Uterus (tissue), 4 donors: ENCODE measurements around the gene PTPRN2. TPM values are rescaled to one million over a fixed set of nuclear protein-coding genes. Genes with fewer than 3 reads are reported as not detected.

Experiments
- DNase-seq, 2 donors: peaks; one replicate each; pipeline ENCODE4 v3.0.0-alpha.2; 2019 to 2020
- H3K27ac ChIP-seq, 2 donors: fragments of 200-600 bp; sonication (generic); 1 replicate in 1 of 2; 2 replicates in 1 of 2; pipeline ENCODE4 v1.5.1; 2016 to 2018
- H3K27me3 ChIP-seq, 2 donors: fragments of 200-600 bp; sonication (generic); one replicate each; pipeline ENCODE4 v1.5.1; 2018 to 2019; ENCODE audit warnings: control low read depth in 1 of 2
- H3K36me3 ChIP-seq, 2 donors: fragments of 200-600 bp; sonication (generic); one replicate each; pipeline ENCODE4 v1.5.1; 2019; ENCODE audit warnings: control low read depth in 1 of 2
- H3K4me1 ChIP-seq, 2 donors: fragments of 200-600 bp; sonication (generic); one replicate each; pipeline ENCODE4 v1.5.1; 2018 to 2019; ENCODE audit warnings: control low read depth in 1 of 2
- H3K4me3 ChIP-seq, 2 donors: fragments of 200-600 bp; sonication (generic); 1 replicate in 1 of 2; 2 replicates in 1 of 2; pipeline ENCODE4 v1.5.1; 2018 to 2019; ENCODE audit warnings: mild to moderate bottlenecking in 1 of 2
- H3K9me3 ChIP-seq, 2 donors: fragments of 200-600 bp; sonication (generic); one replicate each; pipeline ENCODE4 v1.5.1; 2019; ENCODE audit warnings: control low read depth in 1 of 2
- CTCF ChIP-seq, 4 experiments: fragments of 200-600 bp in 2 of 4; fragments of 450-650 bp in 2 of 4; sonication (generic) in 2 of 4; IDR thresholded peaks; one replicate each; pipeline ENCODE4 v1.5.1; 2016 to 2019; ENCODE audit warnings: antibody characterized with exemption in 4 of 4, mild to moderate bottlenecking in 2 of 4, moderate library complexity in 1 of 4
- POLR2A ChIP-seq, 2 donors: fragments of 450-650 bp; IDR thresholded peaks; one replicate each; pipeline ENCODE4 v1.6.1; 2016; ENCODE audit warnings: antibody characterized with exemption in 2 of 2, mild to moderate bottlenecking in 1 of 2, moderate library complexity in 1 of 2
- intact Hi-C: fragments of 100-400 bp; cut with DNase I; formaldehyde crosslinking; loops from one replicate; pipeline ENCODE4 v1.15.1; 2023; ENCODE audit warnings: low total_unique reads
- total RNA-seq, 4 donors: library from RNA; depleted of rRNA in 3 of 4; stranded (reverse); fragments of >200 nt in 3 of 4; gene quantifications; one replicate each; pipeline versions ENCODE4 v1.1.0 to v1.2.4, GENCODE V29; 2014 to 2023
- donor health status: DM: yes; HTN: yes; CAD: no.

Gene PTPRN2
- total RNA-seq, 4 donors from 2014 or later = 1.2 to 5.2 (median 2.3) TPM

GRCh38 chr7:157840174-157840913, 747.3 kb downstream of the PTPRN2 start:
- H3K27me3 ChIP-seq = no peaks in the 10 kb centered on the region
- no peaks in the 10 kb centered on the region for H3K36me3 ChIP-seq
- TF ChIP-seq CTCF (IDR thresholded peaks at IDR 0.05) (no peak), POLR2A (IDR thresholded peaks at IDR 0.05) (no peak)
- no peaks in the 10 kb centered on the region for H3K9me3 ChIP-seq
- H3K4me1 ChIP-seq = no peaks in the 10 kb centered on the region
- no peak for DNase-seq
- no peak overlapping the region for H3K27ac ChIP-seq
- intact Hi-C loops = no loop called here
- no peak overlapping the region for H3K4me3 ChIP-seq

DNA sequence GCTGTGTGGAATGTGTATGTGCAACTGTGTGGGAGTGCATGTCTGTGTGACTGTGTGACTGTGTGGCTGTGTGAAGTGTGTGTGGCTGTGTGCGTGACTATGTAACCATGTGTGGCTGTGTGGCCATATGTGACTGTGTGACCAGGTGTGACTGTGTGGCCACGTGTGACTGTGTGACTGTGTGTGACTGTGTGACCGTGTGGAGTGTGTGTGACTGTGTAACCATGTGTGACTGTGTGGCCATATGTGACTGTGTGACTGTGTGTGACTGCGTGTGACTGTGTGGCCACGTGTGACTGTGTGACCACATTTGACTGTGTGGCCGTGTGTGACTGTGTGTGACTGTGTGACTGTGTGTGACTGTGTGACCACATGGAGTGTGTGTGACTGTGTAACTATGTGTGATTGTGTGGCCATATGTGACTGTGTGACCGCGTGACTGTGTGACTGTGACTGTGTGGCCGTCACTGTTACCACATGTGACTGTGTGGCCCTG, 747.9 kb downstream of the PTPRN2 start:
- TF ChIP-seq CTCF (IDR thresholded peaks at IDR 0.05) (no peak), POLR2A (IDR thresholded peaks at IDR 0.05) (no peak)
- H3K36me3 ChIP-seq = no peaks in the 10 kb centered on the region
- intact Hi-C loops = no loop called here
- H3K4me3 ChIP-seq = no peak overlapping the region
- H3K27me3 ChIP-seq = no peaks in the 10 kb centered on the region
- no peaks in the 10 kb centered on the region for H3K4me1 ChIP-seq
- DNase-seq = no peak
- no peaks in the 10 kb centered on the region for H3K9me3 ChIP-seq
- no peak overlapping the region for H3K27ac ChIP-seq

DNA sequence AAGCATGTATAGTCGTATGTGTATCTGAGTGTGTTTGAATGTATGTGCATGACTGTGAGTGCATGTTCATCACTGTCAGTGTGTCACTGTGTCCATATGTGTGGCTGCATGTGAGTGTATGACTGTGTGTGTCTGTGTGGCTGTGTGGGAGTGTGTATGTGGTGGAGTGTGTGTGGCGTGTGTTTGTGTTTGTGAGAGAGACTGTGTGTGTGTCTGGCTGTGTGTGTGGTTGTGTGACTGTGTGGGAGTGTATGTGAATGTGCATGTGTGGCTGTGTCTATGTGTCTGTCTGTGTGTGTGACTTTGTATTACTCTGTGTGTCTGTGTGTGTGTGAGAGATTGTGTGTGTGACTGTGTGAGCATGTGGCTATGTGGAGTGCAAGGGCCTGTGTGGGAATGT, 748.4 kb downstream of the PTPRN2 start:
- Histone ChIP-seq H3K27ac (no peak overlapping the region), H3K4me1 (no peaks in the 10 kb centered on the region), H3K27me3 (no peaks in the 10 kb centered on the region), H3K9me3 (no peaks in the 10 kb centered on the region), H3K4me3 (no peak overlapping the region), H3K36me3 (no peaks in the 10 kb centered on the region)
- intact Hi-C loops = no loop called here
- TF ChIP-seq POLR2A (IDR thresholded peaks at IDR 0.05) (no peak), CTCF (IDR thresholded peaks at IDR 0.05) (no peak)
- DNase-seq = no peak

DNA sequence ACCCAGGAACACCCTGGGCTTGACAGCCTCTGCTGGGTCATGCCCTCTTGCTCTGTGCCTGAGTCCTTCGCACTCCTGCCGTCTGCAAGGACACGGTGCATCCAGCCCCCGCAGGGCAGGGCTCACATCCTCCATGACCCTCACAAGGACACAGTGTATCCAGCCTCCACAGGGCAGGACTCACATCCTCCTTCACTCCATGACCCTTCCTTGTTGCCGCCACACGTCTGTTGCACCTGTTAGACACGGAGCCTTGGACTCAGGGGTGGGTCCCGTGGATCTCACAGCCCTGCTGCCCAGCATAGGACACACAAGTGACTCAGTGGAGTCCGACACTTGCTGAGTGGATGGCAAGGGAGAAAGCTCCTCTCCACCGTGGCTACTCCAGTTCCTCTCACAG, 750.1 kb downstream of the PTPRN2 start:
- TF ChIP-seq CTCF (IDR thresholded peaks at IDR 0.05) (no peak), POLR2A (IDR thresholded peaks at IDR 0.05) (no peak)
- Histone ChIP-seq H3K9me3 (no peaks in the 10 kb centered on the region), H3K4me1 (no peaks in the 10 kb centered on the region), H3K27me3 (no peaks in the 10 kb centered on the region), H3K4me3 (no peak overlapping the region), H3K27ac (no peak overlapping the region), H3K36me3 (no peaks in the 10 kb centered on the region)
- intact Hi-C loops = no loop called here
- no peak for DNase-seq

- no peaks in the 10 kb centered on the region for H3K9me3 ChIP-seq
- no peak overlapping the region for H3K27ac ChIP-seq
- no peak for DNase-seq
- H3K4me1 ChIP-seq = no peaks in the 10 kb centered on the region
- intact Hi-C loops = no loop called here
- H3K36me3 ChIP-seq = no peaks in the 10 kb centered on the region
- no peak overlapping the region for H3K4me3 ChIP-seq
- H3K27me3 ChIP-seq = no peaks in the 10 kb centered on the region
- TF ChIP-seq POLR2A (IDR thresholded peaks at IDR 0.05) (no peak), CTCF (IDR thresholded peaks at IDR 0.05) (no peak)
These were observed 750.6 kb downstream of the PTPRN2 start for GRCh38 chr7:157837047-157837446.
